HG03045 (cell line): ENCODE results near the gene NISCH.

Source experiments
- ATAC-seq: cut with Tn5 transposase; IDR thresholded peaks from one replicate; pipeline ENCODE4 v1.9.1; 2021; ENCODE audit warnings: mild to moderate bottlenecking, moderate library complexity; ENCODE audit not compliant: unreplicated experiment

Gene NISCH

GRCh38 chr3:52488746-52489145, 33.3 kb downstream of the NISCH start:
- ATAC-seq = no peak

DNA sequence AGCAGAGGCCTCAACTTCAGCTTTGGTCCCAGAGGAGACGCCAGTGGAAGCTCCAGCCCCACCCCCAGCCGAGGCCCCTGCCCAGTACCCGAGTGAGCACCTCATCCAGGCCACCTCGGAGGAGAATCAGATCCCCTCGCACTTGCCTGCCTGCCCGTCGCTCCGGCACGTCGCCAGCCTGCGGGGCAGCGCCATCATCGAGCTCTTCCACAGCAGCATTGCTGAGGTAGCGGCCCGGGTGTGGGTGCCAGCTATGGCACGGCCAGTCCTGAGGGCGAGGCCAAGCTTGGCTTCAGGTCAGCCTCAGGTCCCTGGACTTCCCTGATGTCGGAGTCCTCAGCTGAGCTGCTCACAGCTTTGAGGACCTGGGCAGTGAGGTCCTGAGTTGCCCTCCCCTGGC, 34.0 kb downstream of the NISCH start:
- no peak for ATAC-seq

DNA sequence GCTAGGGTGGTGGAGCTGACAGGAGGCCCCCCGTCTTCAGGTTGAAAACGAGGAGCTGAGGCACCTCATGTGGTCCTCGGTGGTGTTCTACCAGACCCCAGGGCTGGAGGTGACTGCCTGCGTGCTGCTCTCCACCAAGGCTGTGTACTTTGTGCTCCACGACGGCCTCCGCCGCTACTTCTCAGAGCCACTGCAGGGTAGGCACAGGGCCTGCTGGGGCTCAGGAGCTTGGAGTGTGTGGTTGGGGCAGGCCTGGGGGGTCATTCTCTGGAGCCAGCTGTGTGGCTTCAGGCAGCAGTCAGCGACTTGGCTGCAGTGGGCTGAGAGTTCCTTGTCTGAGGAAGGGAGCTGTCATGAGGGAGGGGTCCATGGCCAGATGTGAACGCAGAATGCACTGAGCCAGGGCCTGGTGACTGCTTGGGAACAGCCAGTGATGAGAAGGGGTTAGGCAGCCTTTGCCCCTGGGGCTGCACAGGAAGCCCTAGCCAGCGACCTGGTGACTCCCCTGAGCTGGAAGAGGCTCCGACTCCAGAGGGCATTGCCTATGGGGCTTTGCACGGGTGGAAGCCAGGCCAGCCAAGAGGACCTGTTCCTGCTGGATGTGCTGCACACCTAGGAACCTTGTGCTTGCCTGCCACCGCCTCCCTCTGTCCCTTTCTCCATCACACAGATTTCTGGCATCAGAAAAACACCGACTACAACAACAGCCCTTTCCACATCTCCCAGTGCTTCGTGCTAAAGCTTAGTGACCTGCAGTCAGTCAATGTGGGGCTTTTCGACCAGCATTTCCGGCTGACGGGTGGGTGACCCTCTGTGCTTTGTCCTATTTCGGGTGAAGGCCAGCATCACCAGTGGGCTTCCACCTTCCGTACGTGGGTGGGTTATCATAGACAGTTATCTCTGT, 34.9 kb downstream of the NISCH start:
- ATAC-seq = no peak

DNA sequence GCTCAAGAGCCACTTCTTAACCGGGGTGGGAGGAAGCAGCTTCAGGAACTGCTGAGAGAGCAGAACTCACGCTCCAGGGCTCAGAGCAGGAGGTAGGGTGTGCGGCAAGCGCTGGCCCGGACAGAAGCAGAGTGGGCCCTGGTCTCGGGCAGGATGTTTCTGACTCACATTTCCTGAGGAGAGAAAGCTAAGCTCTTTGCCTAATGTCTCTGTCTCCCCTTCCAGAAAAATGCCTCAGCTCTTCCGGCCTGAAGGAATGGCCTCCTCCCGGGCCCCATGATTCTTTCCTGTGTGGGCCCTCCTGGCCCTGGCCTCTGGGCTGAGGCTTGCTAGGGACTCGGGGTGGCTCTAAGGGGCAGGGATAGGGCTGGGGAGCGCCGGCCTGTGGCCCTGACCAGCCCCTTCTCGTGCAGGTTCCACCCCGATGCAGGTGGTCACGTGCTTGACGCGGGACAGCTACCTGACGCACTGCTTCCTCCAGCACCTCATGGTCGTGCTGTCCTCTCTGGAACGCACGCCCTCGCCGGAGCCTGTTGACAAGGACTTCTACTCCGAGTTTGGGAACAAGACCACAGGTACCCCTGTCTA, 35.6 kb downstream of the NISCH start:
- ATAC-seq = no peak

- ATAC-seq = no peak
Observed at GRCh38 chr3:52492059-52492458, 36.7 kb downstream of the NISCH start.

- no peak for ATAC-seq
Observed at GRCh38 chr3:52493232-52494017, 38.0 kb downstream of the NISCH start.

GRCh38 chr3:52494445-52494844, 39.0 kb downstream of the NISCH start:
- no peak for ATAC-seq

DNA sequence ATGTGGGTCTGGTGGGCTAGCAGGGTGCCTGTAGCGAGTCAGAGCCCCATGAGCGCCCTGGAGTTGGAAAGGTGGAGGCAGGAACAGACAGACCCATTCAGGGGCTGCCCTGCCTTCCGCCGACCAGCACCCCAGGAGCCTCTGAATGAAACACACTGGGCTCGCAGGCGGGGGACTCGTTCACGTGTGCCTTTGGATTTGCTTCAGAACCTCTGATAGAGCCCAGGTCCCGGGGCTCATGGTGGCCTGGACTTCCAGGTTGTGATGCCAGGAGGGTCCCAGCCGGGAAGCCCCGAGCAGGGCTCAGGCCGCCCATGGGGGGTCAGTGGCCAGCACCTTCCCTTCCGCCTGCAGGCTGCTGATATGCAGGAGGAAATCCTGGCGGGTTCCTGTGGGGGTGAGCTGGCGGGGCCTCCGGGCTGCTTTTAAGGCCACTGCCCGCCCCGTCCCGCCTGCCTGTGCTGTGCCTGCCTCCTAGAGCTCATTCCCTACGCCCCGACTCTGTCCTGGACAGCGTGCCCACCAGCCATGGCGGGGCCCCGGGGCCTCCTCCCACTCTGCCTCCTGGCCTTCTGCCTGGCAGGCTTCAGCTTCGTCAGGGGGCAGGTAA, 39.6 kb downstream of the NISCH start, which contains the start of gene STAB1:
Gene STAB1, plus strand, starts transcription at position 453 of the 610 bp plus-strand sequence. Its CDS starts 76 bp downstream, at position 529.
- no peak for ATAC-seq

DNA sequence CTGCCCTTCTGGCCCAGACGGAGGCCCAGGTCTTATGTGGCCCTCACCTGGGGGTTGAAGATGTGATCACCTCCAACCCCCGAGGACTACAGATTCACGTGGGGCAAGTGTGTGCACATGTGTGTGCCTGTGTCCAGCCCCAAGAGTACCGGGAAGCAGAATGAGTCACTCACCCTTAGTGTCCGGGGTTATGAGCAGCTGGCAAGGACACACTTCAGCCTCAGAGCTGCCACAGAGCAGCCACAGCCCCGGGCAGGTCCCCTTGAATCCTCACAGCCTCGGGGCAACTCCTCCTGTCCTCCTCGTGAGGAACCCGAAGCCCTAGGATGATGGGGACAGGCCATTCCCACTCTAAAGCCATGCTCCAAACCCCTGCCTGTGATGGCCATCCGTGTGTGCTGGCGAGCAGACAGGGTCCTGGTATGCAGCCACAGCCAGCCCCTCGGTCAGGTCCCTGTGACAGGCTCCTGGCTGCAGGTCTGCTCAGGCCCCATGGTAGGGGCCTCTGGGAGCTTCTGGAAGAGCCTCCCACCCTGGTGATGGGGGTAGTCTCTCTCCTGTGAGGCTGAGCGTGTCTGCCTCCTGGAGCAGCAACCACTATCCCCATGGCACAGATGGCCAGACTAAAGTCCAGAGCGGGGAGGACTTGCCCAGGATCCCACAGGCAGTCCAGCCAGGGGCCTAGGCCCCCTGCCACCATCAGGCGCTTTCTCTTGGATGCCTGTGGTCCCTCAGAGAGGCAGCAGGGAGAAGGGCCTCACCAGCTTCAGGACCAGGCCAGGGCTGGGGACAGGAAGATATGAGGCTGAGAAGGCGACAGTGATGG, 40.6 kb downstream of the NISCH start:
- no peak for ATAC-seq

DNA sequence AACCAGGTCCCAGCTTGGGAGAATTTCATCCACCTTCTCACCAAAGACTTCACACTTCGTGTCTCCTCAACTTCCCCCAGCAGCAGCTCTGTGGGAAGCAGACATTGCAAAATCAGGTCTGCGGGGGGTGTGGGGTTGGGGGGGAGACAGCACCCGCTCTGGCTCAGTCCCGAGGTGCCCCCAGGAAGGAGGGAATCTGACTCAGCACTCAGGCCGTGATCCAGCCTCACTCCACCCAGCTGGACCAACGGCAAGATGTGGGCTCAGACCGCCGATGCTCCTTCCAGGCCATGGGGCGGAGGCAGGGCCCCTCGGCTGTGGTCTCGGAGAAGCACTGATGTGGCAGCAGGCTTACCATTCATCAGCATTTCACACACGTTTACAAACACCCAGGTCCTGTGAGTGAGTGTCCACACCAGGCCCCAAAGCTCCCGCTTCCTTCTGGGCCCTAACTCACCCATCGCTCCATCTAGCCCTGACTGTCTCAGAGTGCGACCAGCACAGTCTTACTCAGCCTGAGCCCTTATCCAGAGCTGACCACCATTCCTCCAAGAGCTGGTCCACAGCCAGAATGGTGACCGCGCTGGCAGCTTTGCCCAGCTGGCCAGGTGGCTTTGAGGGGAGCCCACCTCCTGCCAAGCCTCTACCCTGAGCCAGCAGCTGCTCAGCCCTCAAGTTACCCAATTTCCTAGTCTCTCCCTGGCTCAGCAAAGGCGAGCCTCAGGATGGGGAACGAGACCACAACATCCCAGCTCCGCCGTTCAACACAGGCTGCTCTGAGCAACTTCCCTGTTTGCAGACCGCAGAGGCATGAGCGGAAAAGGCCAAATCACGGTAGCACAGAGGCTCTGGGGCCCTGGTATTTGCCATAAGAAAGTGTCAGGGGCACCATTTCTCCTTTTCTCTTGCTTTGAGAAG, 43.0 kb downstream of the NISCH start:
- ATAC-seq = no peak

GRCh38 chr3:52501046-52501445, 45.6 kb downstream of the NISCH start:
- ATAC-seq = no peak

DNA sequence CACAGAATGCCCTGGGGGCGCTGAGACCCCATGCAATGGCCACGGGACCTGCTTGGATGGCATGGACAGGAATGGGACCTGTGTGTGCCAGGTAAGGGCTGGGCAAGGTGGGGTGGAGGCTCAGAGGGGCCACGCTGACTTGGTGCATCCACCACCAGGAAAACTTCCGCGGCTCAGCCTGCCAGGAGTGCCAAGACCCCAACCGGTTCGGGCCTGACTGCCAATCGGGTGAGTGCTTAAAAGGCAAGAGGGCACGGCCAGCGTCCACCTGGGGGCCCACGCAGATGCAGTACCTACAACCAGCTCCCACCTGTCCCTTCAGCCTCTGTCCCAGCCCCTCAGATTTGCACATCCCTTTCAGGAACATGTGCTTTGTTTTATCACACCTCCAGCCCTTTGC, 46.6 kb downstream of the NISCH start:
- ATAC-seq = no peak

DNA sequence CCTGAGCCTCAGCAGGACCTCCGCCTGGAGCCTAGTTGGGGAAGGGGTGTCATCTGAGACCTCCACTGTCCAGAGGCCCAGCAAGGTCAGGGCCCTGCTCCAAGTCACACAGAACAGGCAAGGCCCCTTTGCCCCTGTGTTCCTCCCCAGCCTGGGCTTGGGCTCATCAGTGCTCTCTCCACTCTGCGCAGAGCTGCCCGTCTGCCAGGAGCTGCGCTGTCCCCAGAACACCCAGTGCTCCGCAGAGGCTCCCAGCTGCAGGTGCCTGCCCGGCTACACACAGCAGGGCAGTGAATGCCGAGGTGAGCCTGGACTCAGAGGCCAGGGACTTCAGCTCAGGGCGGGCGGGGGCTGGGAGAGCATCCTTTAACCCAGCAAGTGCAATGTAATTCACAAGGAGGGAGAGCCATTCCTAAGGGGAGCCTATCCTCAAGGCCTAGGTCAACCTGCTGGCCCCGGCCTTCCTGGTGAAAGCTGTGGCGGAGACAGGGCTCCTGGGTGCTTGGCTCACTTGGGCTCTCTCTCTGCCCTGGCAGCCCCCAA, 47.5 kb downstream of the NISCH start:
- no peak for ATAC-seq

DNA sequence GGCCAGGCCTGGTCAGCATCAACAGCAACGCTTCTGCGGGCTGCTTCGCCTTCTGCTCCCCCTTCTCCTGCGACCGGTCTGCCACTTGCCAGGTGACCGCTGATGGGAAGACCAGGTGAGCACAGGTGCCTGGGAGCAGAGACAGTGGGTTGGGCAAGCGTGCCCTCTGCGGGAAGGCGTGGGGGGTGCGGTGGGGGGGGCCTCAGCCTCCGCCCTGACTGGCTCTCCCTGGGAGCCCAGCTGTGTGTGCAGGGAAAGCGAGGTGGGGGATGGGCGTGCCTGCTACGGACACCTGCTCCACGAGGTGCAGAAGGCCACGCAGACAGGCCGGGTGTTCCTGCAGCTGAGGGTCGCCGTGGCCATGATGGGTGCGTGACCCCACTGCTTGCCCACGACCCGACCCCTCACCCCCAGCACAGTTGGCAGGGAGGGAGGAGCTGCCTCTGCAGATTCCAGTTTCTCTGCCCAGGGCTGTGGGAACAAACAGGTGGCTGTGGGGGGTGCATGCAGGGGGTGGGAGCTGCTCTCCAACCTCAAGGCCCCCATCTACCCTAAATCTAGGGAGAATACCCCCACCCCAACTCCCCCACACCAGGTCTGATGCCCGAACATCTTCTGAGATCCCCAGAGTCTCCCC, 48.5 kb downstream of the NISCH start:
- ATAC-seq = no peak

DNA sequence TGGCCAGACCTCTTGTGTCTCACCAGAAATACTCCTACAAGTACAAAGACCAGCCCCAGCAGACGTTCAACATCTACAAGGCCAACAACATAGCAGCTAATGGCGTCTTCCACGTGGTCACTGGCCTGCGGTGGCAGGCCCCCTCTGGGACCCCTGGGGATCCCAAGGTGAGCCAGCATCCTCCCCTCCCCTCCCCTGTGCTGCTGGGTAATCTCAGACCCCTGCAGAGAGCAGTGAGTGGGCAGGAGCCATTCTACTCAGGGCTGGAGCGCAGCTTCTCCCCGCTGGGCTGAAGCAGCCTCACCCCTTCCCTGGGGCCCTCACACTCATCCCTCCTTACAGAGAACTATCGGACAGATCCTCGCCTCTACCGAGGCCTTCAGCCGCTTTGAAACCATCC, 49.6 kb downstream of the NISCH start:
- ATAC-seq = no peak

DNA sequence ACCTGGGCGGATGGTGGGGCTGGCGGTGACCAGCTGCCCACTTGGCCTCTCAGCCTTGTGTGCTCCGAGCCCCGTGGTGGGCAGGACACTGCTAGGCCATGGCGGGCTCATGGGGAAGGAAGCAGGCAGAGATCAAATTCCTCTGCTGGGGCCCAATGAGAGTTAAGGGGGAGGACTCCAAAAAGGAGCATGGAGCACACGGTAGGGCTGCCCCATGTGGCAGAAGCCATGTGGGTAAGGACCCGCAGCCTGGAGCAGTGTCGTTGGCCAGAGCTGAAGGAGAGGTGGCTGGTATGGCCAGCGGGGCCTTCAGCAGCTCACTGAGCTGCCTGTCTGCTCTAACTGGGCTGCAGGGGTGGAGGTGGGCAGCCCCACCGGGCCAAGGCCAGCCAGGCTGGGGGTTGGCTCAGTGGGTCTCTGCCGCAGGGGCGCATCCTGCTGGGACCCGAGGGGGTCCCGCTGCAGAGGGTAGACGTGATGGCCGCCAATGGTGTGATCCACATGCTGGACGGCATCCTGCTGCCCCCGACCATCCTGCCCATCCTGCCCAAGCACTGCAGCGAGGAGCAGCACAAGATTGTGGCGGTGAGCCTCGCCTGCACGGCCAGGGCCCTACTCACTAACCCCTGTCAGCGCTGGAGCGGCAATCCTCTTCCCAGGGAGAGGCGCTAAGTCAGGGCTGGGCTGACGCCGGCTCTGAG, 51.0 kb downstream of the NISCH start:
- ATAC-seq = no peak

- no peak for ATAC-seq
Observed at GRCh38 chr3:52507359-52507758, 52.0 kb downstream of the NISCH start.
